GM23338 (cell line): ENCODE results near the gene ACD. TPM values are rescaled to one million over a fixed set of nuclear protein-coding genes. Genes with fewer than 3 reads are reported as not detected.

Experiments
- ATAC-seq: fragments of 200-7000 bp; cut with Tn5 transposase; 3 replicates; pipeline ENCODE4 v1.9.1; 2020
- DNase-seq: peaks from one replicate; pipeline ENCODE4 v3.0.0-alpha.2; 2015; ENCODE audit warnings: low spot score
- H2AFZ ChIP-seq: fragments of 200-600 bp; sonication (generic); 2 replicates; pipeline ENCODE4 v1.8.0; 2016; ENCODE audit warnings: antibody characterized with exemption, mild to moderate bottlenecking, moderate library complexity
- H3F3A ChIP-seq: fragments of 200-600 bp; sonication (generic); replicated peaks from 2 replicates; pipeline ENCODE4 v1.8.0; 2017; ENCODE audit warnings: antibody characterized with exemption, mixed run types, low read depth
- H3K27ac ChIP-seq: fragments of 200-600 bp; sonication (generic); 2 replicates; pipeline ENCODE4 v1.6.1; 2016; ENCODE audit warnings: low read depth
- H3K27me3 ChIP-seq: fragments of 200-600 bp; sonication (generic); 2 replicates; pipeline ENCODE4 v1.8.0; 2016; ENCODE audit warnings: mild to moderate bottlenecking, mixed run types, moderate library complexity; ENCODE audit not compliant: insufficient read depth
- H3K36me3 ChIP-seq: fragments of 200-600 bp; sonication (generic); 2 replicates; pipeline ENCODE4 v1.8.0; 2016; ENCODE audit warnings: mild to moderate bottlenecking; ENCODE audit not compliant: insufficient read depth
- H3K4me1 ChIP-seq: fragments of 200-600 bp; sonication (generic); 2 replicates; pipeline ENCODE4 v1.8.0; 2016; ENCODE audit warnings: mild to moderate bottlenecking, moderate library complexity; ENCODE audit not compliant: insufficient read depth
- H3K4me2 ChIP-seq: fragments of 200-600 bp; sonication (generic); 2 replicates; pipeline ENCODE4 v1.7.1; 2017; ENCODE audit warnings: mixed run types
- H3K4me3 ChIP-seq: fragments of 200-600 bp; sonication (generic); 2 replicates; pipeline ENCODE4 v1.6.1; 2016; ENCODE audit warnings: mixed run types
- H3K79me2 ChIP-seq: fragments of 200-600 bp; sonication (generic); replicated peaks from 2 replicates; pipeline ENCODE4 v1.8.0; 2017; ENCODE audit warnings: mild to moderate bottlenecking; ENCODE audit not compliant: insufficient read depth
- H3K9me2 ChIP-seq: fragments of 200-600 bp; sonication (generic); 2 replicates; pipeline ENCODE4 v1.8.0; 2017; ENCODE audit not compliant: insufficient read depth
- H4K20me1 ChIP-seq: fragments of 200-600 bp; sonication (generic); replicated peaks from 2 replicates; pipeline ENCODE4 v1.8.0; 2017; ENCODE audit warnings: mild to moderate bottlenecking; ENCODE audit not compliant: insufficient read depth
- H3K27ac Mint-ChIP-seq: 2 replicates; pipeline ENCODE4 v1.8.0; 2020; ENCODE audit warnings: inconsistent platforms, mild to moderate bottlenecking, moderate library complexity, mixed read lengths
- H3K27me3 Mint-ChIP-seq: 3 replicates; pipeline ENCODE4 v1.8.0; 2022; ENCODE audit warnings: low read depth, mild to moderate bottlenecking, moderate library complexity, mixed read lengths, inconsistent platforms; ENCODE audit not compliant: insufficient read depth, poor library complexity
- H3K36me3 Mint-ChIP-seq: 3 replicates; pipeline ENCODE4 v1.8.0; 2021; ENCODE audit warnings: low read depth, mild to moderate bottlenecking, inconsistent platforms, moderate library complexity, mixed read lengths
- H3K4me1 Mint-ChIP-seq: 3 replicates; pipeline ENCODE4 v1.8.0; 2020; ENCODE audit warnings: mild to moderate bottlenecking, inconsistent platforms, mixed read lengths
- H3K4me3 Mint-ChIP-seq: 3 replicates; pipeline ENCODE4 v1.8.0; 2021; ENCODE audit warnings: moderate library complexity, mild to moderate bottlenecking, inconsistent platforms, mixed read lengths
- H3K9me3 Mint-ChIP-seq: 3 replicates; pipeline ENCODE4 v1.8.0; 2020; ENCODE audit warnings: moderate library complexity, mild to moderate bottlenecking, inconsistent platforms, mixed read lengths
- CREB1 ChIP-seq: fragments of 250-450 bp; sonication (Bioruptor Pico); IDR thresholded peaks from 2 replicates; pipeline ENCODE4 v1.5.0; 2020; ENCODE audit warnings: low read depth, mild to moderate bottlenecking, moderate library complexity
- CTCF ChIP-seq, 2 experiments: fragments of 200-600 bp in 1 of 2; sonication (generic) in 1 of 2; conservative IDR thresholded peaks; 2 replicates each; pipeline versions ENCODE4 v1.5.1 to v1.6.1; 2016 to 2017; ENCODE audit warnings: antibody characterized with exemption in 2 of 2, low read depth in 2 of 2, mild to moderate bottlenecking in 2 of 2, moderate library complexity in 1 of 2
- ETS1 ChIP-seq: IDR thresholded peaks from 2 replicates; pipeline ENCODE4 v1.6.1; 2016; ENCODE audit warnings: antibody characterized with exemption
- EZH2 ChIP-seq: fragments of 200-600 bp; sonication (generic); IDR thresholded peaks from one replicate; pipeline ENCODE4 v1.8.0; 2017; ENCODE audit warnings: antibody characterized with exemption, mild to moderate bottlenecking, low read depth; ENCODE audit not compliant: unreplicated experiment
- NANOG ChIP-seq: IDR thresholded peaks from 2 replicates; pipeline ENCODE4 v1.6.1; 2016; ENCODE audit warnings: antibody characterized with exemption, borderline replicate concordance
- POLR2AphosphoS5 ChIP-seq: IDR thresholded peaks from 2 replicates; pipeline ENCODE4 v1.6.1; 2016; ENCODE audit warnings: antibody characterized with exemption, low read depth
- REST ChIP-seq: IDR thresholded peaks from one replicate; pipeline ENCODE4 v1.6.1; 2018; ENCODE audit warnings: antibody characterized with exemption; ENCODE audit not compliant: unreplicated experiment
- STAT1 ChIP-seq: IDR thresholded peaks from one replicate; pipeline ENCODE4 v1.6.1; 2016; ENCODE audit warnings: antibody characterized with exemption; ENCODE audit not compliant: unreplicated experiment
- ZNF114 ChIP-seq: fragments of 250-450 bp; sonication (Bioruptor Pico); IDR thresholded peaks from 2 replicates; pipeline ENCODE4 v1.5.0; 2020; ENCODE audit warnings: mild to moderate bottlenecking, moderate library complexity
- ZNF462 ChIP-seq: fragments of 250-450 bp; sonication (Bioruptor Pico); IDR thresholded peaks from 2 replicates; pipeline ENCODE4 v1.5.0; 2020; ENCODE audit warnings: mild to moderate bottlenecking, moderate library complexity
- polyA plus RNA-seq: library from polyadenylated mRNA; unstranded; fragments of >200 nt; fragmentation: Nextera tagmentation; extraction: Ambion mirVana; gene quantifications from 2 replicates; pipeline ENCODE4 v1.2.1, GENCODE V29; 2016
- total RNA-seq: library from RNA; depleted of rRNA; stranded (reverse); fragments of >200 nt; shearing (Covaris generic); gene quantifications from 2 replicates; pipeline ENCODE4 v1.2.3, GENCODE V29; 2014

Gene ACD
- total and polyA plus RNA-seq, 2 experiments from 2014 or later, result 38.7 to 51.7 TPM

GRCh38 chr16:67666559-67667452 lies 6.7 kb upstream of the ACD start, which contains the start of the genes C16orf86 and ENKD1:
C16orf86 (plus strand) TSS chr16:67666814; CDS start chr16:67666971, 157 bp downstream.
ENKD1 (minus strand) TSS chr16:67666750; CDS start chr16:67666442, 308 bp downstream.
- H3K4me2 ChIP-seq, result peak within 1 kb of the TSS; percentile 93
- H3K36me3 Mint-ChIP-seq, result peaks cover 3% of the 10 kb centered on the region
- H3K36me3 ChIP-seq, result no peaks in the 10 kb centered on the region
- peak within 1 kb of the TSS; percentile 91 for H2AFZ ChIP-seq
- H3K27ac Mint-ChIP-seq, result no peak within 1 kb of the TSS
- H3K27ac ChIP-seq, result no peak within 1 kb of the TSS
- H3K4me3 ChIP-seq, result peak within 1 kb of the TSS; percentile 90
- ATAC-seq, result peak; percentile 65
- peaks cover 9% of the 10 kb centered on the region; the same call in 1 of the 2 replicates for H3K4me1 ChIP-seq
- peak within 1 kb of the TSS; percentile 76 for H3K4me3 Mint-ChIP-seq
- H3F3A ChIP-seq, result peaks cover 24% of the 10 kb centered on the region
- H3K9me3 Mint-ChIP-seq, result no peaks in the 10 kb centered on the region
- H3K27me3 ChIP-seq, result peaks cover 10% of the 10 kb centered on the region
- H3K27me3 Mint-ChIP-seq, result peaks cover 27% of the 10 kb centered on the region
- 0 out of 2 replicates have a peak, but pooled peaks cover 5% of the 10 kb centered on the region for H4K20me1 ChIP-seq
- TF ChIP-seq NANOG, result no peak
- 0 out of 2 replicates have a peak, but pooled peaks have one; percentile 1 for TF ChIP-seq POLR2AphosphoS5
- peak; percentile 84 for TF ChIP-seq ETS1
- TF ChIP-seq ZNF114 (CRISPR knock-in tag), result no peak
- TF ChIP-seq CTCF (conservative IDR thresholded peaks at IDR 0.05; ENCODE audit: low read depth in 2 of 2), result no peak
- no peak for TF ChIP-seq EZH2
- TF ChIP-seq REST, result no peak
- no peak for TF ChIP-seq STAT1
- TF ChIP-seq CREB1 (CRISPR knock-in tag), result no peak
- TF ChIP-seq ZNF462 (CRISPR knock-in tag), result no peak
- no peaks in the 10 kb centered on the region for H3K9me2 ChIP-seq
- no peaks in the 10 kb centered on the region for H3K79me2 ChIP-seq
- peaks cover 14% of the 10 kb centered on the region for H3K4me1 Mint-ChIP-seq
- DNase-seq, result peak; percentile 93
